IPS DF 4.7 (cell line): ENCODE measurements around the gene TAS2R19.
"Not testable (repeated sequence)": the region's sequence is repeated elsewhere in the genome, so short reads cannot be mapped to it uniquely, and the experiment has no call there.

Experiments
- DNase-seq: peaks from one replicate; pipeline ENCODE4 v3.0.0-alpha.2; 2013; ENCODE audit warnings: low spot score; ENCODE audit errors: extremely low read depth

The TAS2R19 gene, protein sequence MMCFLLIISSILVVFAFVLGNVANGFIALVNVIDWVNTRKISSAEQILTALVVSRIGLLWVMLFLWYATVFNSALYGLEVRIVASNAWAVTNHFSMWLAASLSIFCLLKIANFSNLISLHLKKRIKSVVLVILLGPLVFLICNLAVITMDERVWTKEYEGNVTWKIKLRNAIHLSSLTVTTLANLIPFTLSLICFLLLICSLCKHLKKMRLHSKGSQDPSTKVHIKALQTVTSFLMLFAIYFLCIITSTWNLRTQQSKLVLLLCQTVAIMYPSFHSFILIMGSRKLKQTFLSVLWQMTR

DNA sequence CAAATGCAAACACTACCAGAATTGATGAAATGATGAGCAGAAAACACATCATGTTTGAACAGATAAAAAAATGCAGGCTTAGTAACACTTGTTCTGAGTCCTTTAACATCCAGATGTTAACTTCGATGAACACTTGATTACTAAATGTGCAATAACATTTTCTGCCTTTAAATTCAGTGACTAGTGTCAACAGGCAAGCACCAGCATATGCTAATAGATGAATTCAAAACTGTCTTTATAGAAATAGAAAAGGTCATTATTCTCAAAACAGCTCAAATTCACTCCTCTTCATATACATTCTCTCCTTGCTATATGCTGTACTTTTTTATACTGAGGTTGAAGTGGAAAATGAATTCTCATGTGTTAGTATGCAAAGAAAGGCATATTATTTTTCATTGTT is at the start of gene TAS2R19:
TAS2R19 (minus strand) TSS at position 101 of the 400 bp plus-strand sequence; CDS start at position 52, 49 bp downstream.
- no peak for DNase-seq

DNA sequence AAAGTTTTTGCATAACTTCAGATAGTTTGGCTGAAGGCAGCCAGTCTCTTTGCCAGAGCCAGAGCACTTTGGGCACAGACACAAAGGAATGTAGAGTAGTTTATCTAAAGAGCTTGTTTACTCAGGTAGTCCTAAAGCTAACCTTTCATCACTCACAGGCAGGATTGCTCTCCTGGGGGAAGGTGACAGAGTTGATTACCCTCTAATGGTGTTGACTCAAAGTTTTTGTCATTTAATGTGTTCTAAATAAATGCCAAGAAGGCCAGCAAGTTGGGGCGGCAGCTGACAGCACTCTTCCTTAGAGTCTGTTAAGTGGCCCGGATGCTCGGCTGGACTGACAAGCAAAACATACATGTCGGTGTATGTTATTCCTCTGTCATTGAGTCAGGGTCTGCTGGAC is 49.0 kb upstream of the TAS2R19 start:
- DNase-seq = peak; percentile 68

DNA sequence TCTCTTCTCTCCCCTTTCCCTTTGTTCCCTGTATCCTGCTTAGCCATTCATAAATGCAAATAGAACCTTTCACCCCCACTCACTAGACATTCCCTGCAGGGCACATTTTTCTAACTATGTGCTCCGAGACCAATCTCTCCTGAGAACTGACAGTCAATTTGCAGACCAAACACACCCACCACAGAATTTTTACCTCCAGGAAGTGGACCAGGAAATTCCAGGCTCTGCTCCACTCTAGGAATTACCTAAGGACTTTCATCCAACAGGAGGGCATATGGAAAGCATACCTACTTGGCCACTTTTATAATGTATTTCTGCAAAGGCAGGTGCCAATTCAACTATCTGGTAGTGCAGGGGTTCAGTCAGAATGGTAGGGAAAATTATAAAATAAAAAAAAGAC is 48.6 kb upstream of the TAS2R19 start:
- no peak for DNase-seq

DNA sequence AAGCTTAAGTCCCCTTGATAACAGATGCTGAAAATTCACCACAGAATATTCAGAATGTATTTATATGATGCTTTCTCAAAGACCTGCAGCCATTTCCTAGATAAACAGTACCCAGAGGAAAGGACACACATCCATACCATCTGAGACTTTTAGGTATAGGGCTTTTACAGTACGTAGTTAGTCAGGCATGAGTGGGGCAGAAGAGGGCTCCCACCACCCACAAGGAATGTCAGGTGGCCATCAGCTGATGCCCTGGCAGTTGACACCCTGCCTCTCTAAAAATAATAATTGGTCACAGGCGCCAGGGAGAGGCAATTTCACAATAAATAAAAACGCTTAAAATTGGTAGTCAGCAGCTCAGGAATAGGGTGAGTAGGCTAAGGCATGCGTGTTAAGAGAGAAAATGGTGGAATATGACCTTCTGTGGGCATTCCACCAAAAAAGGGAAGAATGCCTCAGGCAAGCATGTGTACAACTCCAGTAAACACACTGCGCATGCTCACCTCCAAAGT is 47.5 kb upstream of the TAS2R19 start:
- no peak for DNase-seq

DNA sequence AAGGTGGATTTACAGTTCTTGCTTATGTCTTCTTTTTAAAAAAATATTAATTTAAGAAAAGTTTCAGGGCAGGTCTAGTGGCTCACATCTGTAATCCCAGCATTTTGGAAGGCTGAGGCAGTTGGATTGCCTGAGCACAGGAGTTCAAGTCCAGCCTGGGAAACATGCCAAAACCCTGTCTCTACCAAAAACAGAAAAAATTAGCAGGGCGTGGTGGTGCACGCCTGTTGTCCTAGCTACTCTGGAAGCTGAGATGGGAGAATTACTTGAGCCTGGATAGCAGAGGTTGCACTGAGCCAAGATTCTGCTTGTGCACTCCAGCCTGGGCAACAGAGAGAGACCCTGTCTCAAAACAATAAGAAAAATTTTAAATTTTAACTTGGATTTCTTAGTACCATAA is 45.1 kb upstream of the TAS2R19 start:
- DNase-seq = no peak

DNA sequence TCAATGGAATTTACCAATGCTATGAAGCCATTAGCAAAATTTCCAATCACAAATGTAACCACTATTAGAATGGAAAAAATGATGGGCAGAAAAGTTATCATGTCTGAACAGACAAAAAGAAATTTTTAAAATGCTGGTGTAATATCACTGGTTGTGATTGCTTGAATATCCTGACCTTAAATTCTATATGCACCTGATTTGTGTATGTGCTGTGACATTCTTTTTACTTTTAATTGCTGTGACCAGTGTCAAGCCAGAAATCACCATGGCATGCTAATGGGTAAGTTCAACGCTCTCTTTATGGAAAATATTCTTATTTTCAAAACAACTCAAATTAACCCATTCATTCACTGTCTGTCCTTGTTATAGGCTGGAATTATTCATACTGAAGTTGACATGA is 39.8 kb upstream of the TAS2R19 start, which contains the start of gene TAS2R46:
TAS2R46 (minus strand) TSS at position 101 of the 400 bp plus-strand sequence; CDS start at position 101, 0 bp downstream.
- not testable (repeated sequence) for DNase-seq

DNA sequence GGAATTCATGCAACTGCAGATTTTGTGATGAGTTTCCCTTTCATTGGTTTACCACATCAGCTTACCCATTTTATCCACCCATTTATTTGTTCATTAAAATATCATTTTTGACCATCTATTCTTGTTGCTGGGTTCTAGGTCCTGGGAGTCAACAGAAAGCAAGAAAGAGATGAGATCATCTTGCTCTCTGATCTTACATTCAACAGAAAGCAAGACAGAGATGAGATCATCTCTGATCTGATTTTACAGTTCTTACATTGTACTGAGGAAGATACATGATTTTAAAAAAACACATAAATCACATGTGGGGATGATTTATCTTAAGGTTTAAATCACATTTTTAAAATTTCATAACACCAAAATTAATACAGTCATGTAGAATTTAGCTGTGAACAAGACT is 37.4 kb upstream of the TAS2R19 start:
- DNase-seq = no peak

DNA sequence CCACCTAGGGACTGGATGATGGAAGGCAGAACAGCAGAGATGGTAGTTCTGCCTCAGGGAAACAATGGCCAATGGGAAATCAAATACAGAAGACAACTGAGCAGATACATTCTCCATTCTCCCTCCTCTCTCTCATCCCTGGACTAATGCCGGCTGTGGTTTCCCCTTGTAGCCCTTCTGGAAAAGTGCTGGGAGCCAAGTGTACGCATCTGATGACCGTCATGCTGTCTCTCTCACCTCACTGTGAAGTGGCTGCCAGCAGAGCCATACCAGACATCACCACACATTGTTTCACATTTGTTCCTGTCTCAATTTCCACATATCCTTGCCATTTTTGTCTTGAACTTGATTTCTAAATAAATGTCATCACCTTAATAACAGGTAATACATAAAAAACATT is 36.6 kb upstream of the TAS2R19 start:
- DNase-seq = no peak

DNA sequence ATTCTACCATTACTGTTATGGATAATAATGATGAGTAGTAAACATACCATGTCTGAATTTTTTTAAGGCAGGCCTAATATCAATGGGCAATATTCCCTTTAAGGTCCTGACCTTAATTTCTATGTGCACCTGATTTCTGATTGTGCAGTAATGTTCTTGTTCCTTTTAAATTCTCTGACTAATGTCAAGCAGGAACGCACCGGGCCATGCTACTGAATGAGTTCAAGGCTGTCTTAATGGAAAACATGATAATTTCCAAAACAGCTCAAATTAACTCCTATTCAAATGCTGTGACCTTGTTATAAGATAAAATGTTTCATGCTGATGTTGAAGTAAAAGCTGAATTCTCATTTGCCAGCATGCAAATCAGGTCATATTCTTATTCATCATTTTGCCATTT is 32.9 kb upstream of the TAS2R19 start:
- no peak for DNase-seq

DNA sequence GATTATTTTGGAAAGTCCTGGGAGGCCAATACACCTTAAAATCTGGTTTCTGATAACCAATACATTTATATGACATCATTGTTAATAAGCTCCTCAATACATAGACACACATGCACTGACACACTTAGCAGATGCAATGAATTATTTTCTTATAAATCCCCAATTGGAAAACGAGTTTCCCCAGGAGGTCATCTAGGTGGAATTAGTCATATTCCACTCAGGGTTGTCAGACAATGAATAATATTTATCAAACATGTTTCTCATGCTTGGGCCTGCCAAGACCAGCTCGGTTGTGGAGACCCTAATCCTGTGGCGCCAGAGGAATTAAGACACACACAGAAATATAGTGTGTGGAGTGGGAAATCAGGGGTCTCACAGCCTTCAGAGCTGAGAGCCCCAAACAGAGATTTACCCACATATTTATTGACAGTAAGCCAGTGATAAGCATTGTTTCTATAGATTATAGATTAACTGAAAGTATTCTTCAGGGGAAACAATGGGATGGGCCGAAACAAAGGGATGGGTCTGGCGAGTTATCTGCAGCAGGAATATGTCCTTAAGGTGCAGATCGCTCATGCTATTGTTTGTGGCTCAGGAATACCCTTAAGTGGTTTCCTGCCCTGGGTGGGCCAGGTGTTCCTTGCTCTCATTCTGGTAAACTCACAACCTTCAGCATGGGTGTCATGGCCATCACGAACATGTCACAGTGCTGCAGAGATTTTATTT is 27.5 kb upstream of the TAS2R19 start:
- not testable (repeated sequence) for DNase-seq

DNA sequence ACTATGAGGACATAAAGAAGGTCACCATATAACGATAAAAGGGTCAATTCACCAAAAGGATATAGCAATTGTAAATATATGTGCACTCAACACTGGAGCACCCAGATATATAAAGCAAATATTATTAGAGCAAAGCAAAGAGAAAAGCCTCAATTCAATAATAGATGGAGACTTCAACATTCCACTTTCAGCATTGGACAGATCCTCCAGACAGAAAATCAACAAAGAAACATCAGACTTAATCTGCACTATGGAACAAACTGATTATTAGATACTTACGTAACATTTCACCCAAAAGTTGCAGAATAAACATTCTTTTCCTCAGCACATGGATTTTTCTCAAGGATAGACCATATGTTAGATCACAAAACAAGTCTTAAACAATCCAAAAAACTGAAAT is 18.9 kb upstream of the TAS2R19 start:
- not testable (repeated sequence) for DNase-seq

DNA sequence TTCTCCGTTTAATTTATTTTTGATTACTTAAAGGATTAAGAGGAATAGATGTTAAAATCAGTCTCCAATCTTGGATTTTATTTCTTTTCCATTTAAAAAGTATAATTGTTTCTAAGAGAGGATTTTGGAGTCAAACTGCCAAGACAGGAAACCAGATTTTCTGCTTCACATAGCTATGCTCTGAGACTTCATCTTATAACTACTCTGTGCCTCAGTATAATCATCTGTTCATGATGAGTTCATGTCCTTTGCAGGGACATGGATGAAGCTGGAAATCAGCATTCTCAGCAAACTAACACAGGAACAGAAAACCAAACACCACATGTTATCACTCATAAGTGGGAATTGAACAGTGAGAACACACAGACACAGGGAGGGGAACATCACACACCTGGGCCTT is 17.7 kb upstream of the TAS2R19 start:
- no peak for DNase-seq

DNA sequence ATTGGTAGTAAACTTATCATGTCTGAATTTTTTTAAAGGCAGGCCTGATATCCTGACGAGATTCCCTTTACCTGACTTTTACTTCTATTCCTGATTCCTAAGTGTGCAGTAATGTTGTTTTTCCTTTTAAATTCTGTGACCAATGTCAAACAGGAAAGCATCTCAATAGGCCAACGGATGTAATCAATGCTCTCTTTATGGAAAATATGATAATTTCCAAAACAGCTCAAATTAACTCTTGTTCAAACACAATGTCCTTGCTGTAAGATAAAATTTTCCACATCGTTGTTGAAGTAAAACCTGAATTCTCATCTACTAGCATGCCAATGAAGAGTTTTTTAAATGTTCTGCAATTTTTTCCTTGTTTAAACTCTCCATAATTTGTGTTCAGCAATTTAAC is 16.8 kb upstream of the TAS2R19 start:
- no peak for DNase-seq

DNA sequence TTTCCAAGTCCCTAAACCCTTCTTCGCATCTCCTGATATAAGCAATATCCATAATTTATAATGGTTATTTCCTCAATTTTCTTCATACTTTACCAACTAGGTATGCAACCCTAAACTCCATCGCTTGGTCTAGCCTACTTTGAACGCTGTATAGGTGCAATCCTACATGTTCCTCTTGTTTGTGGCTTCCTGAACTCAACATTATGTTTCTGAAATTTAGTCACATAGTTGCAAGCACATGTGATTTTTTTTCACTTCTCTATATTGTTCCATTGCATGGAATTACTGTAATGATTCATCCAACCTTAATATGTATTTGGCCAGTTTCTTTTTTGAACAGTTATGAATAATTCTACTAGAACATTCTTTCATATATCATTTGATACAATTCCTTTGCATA is 11.5 kb upstream of the TAS2R19 start:
- not testable (repeated sequence) for DNase-seq

DNA sequence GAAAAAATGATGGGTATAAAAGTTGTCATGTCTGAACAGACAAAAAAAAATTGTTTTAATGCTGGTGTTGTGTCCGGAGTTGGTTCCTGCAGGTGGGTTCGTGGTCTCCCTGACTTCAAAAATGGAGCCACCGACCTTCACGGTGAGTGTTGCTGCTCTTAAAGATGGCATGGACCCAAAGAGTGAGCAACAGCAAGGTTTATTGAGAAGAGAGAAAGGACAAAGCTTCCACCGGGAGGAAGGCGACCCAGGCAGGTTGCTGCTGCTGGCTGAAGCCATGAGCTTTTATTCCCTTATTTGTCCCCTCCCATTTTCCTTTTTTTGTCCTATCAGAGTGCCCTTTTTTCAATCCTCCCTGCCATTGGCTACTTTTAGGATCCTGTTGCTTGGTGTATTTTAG is 8.9 kb upstream of the TAS2R19 start, which contains the start of gene TAS2R31:
TAS2R31 (minus strand) TSS at position 101 of the 400 bp plus-strand sequence; CDS start at position 29, 72 bp downstream.
- DNase-seq = no peak

DNA sequence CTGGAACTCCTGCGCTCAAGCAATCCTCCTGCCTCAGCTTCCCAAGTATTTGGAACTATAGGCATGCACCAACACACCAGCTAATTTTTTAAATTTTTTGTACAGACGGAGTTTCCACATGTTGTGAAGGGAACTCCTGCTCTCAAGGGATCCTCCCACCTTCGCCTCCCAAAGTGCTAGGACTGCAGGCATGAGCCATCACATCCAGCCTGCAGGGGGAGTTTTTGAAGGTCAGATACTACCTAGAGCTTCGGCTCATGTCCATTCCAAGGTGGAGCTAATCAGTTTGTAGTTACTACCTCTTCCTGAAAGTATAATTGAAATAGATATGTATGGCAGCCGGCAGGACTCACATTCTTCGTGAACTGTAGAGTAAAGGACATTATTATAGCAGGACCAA is 3.7 kb upstream of the TAS2R19 start:
- peak; percentile 30 for DNase-seq

DNA sequence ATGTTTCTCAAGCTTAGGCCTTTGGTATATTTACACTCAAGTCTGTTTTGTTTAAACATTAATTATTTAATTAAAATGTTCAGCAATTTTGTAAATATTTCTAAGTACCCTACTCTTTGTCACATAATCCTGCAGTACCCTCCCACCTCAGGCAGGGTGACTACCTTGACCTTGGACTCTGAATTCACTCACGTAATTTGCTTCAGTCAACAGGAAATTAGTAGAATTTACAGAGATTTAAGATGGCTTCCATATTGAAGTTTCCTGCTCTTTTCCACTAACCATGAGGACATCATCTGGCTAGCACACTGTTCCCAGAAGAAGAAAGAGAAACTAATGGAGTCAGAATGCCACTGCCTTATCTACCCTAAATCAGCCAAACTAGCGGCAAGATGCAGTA is 967 bp upstream of the TAS2R19 start:
- no peak for DNase-seq

DNA sequence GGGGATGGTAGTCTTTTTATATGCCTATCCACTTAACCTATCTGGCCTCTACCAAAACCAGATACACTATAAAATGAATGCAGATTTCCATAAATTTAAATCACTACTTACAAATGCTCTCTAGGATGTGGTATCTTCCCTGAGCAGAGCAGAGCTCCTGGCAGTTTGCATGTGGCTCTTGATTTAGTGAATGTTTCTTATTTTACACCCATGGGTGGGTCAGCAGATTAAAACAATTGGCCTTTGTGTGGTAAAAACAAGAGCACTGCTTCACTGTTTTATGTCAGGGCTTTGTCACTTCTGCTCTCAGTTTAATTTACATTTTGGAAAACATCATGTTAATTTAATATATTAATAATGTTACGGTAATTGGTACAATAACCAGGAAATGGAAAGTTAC is 5.5 kb downstream of the TAS2R19 start:
- DNase-seq = no peak

DNA sequence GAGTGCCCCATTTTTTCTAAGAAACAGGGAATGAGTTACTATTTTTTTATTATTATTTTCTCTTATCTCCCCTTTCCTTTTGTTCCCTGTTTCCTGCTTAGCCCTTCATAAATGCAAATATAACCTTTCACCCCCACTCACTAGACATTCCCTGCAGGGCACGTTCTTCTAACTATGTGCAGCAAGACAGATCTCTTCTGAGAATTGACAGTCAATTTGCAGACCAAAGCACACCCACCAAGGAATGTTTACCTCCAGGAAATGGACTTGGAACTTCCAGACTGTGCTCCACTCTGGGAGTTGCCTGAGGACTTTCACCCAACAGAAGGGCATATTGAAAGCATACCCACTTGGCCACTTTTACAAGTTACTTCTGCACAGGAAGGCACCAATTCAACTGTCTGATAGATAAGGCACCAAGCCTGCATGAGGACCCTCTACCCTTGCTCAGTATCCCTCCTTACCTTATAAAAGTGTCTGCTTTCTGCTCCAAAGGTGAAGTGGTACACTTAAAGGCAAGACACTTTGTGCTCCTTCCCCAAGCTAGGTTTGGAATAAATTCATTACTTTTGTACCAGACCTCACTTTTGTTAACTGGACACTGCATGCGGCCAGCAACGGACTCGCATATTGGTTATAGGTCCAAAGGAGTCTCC is 6.5 kb downstream of the TAS2R19 start:
- DNase-seq = no peak

DNA sequence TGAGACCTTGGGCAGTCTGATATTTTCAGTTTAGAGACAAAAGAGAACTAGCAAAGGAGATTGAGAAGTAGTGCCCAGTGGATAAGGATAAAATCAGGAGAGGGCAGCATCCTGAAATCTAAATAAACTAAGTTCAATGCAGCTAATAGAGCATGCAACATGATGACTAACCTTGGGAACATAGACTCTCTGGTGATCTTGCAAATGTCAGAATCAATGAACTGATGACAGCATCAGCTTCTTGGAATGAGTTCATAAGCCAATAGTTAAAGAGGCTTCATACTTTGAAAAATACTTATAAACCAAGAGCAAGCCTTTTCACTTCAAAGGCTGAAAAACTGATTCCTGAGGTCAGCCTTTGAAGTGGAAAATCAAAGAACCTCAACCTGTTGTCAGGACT is 8.2 kb downstream of the TAS2R19 start:
- DNase-seq = no peak

DNA sequence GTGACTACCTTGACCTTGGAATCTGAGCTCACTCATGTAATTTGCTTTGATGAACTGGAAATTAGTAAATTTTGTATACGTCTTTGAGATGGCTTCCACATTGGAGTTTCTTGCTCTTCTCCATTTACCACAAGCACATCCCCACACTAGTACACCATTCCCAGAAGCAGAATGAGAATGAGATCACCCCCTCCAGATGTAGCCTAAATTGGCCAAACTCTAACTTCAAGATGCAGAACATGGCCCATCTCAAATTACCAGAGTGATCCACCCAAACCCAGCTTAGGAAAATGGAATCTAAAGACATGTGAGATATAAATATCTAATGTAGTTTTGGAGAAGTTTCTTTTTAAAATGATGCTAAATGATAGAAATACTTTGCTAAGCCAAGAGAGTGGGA is 14.8 kb downstream of the TAS2R19 start:
- DNase-seq = no peak

DNA sequence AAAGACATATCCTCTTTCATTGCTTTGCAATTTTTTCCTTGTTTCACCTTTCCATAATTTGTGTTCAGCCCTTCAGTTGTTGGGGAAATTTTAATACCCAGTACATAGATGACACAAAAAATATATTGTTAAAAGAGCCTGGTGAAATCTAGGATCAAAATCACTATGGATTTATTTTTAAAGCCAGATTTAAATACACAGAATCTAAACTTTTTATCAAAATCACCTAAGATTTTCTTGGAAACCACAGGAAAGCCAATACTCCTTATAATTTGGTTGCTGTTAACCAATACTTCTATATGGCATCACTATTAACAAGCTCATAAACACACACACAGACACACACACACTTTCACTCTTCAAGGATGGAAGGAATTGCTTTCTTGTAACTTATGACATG is 24.2 kb downstream of the TAS2R19 start, which contains the start of gene TAS2R20:
TAS2R20 (minus strand) TSS at position 101 of the 400 bp plus-strand sequence. CDS start 429 bp downstream, outside the sequence.
- DNase-seq = no peak
